Kidney (tissue), 14 donors: Measurements from ENCODE around the gene TMEM164. TPM values are rescaled to one million over a fixed set of nuclear protein-coding genes. Genes with fewer than 3 reads are reported as not detected.
A peak's percentile ranks its signal among the peaks of the same experiment; 100 is the strongest.

Experiments
- DNase-seq, 5 donors: peaks; one replicate each; pipeline ENCODE4 v3.0.0-alpha.2; 2013 to 2020
- FAIRE-seq: peaks from 2 replicates; lab custom pipeline; 2012; peaks lifted over from hg19 to GRCh38; lab: Jason Lieb, UNC
- H3K27ac ChIP-seq, 2 donors: one replicate each; pipeline ENCODE4 v1.7.0; 2013; ENCODE audit warnings: low read depth in 2 of 2, low read length in 2 of 2, inconsistent platforms in 1 of 2
- H3K27me3 ChIP-seq: one replicate; pipeline ENCODE4 v1.7.1; 2013; ENCODE audit warnings: low read length, inconsistent platforms; ENCODE audit not compliant: control insufficient read depth, insufficient read depth
- H3K36me3 ChIP-seq, 3 donors: one replicate each; pipeline versions ENCODE4 v1.7.0 to v1.7.1; 2013; ENCODE audit warnings: low read length in 3 of 3, control low read depth in 1 of 3, inconsistent platforms in 1 of 3; ENCODE audit not compliant: insufficient read depth in 3 of 3, control insufficient read depth in 2 of 3
- H3K4me1 ChIP-seq, 3 donors: one replicate each; pipeline versions ENCODE4 v1.7.0 to v1.7.1; 2013; ENCODE audit warnings: low read length in 3 of 3, inconsistent platforms in 1 of 3, low read depth in 1 of 3; ENCODE audit not compliant: control insufficient read depth in 2 of 3, insufficient read depth in 2 of 3
- H3K4me3 ChIP-seq, 3 donors: one replicate each; pipeline versions ENCODE4 v1.7.0 to v1.8.1; 2013; ENCODE audit warnings: low read length in 3 of 3, control low read depth in 1 of 3, inconsistent platforms in 1 of 3
- H3K9ac ChIP-seq, 3 donors: one replicate each; pipeline versions ENCODE4 v1.7.0 to v1.7.1; 2013; ENCODE audit warnings: low read length in 3 of 3, control low read depth in 1 of 3, inconsistent platforms in 1 of 3
- H3K9me3 ChIP-seq, 3 donors: one replicate each; pipeline versions ENCODE4 v1.7.0 to v1.7.1; 2013; ENCODE audit warnings: low read length in 3 of 3, control low read depth in 1 of 3, inconsistent platforms in 1 of 3; ENCODE audit not compliant: control insufficient read depth in 2 of 3, insufficient read depth in 1 of 3
- intact Hi-C: fragments of 100-400 bp; cut with DNase I; formaldehyde crosslinking; loops from one replicate; pipeline ENCODE4 v1.11.1; 2022
- polyA plus RNA-seq: library from polyadenylated mRNA; stranded (reverse); fragments of 350-450 nt; fragmentation: Illumina TruSeq; extraction: RNeasy Lipid Tissue Mini Kit (QIAGEN cat#74804); gene quantifications from one replicate; pipeline ENCODE4 v1.2.3, GENCODE V29; 2014; ENCODE audit warnings: low read depth, low replicate concordance; ENCODE audit not compliant: insufficient read depth
- total RNA-seq: library from RNA; stranded (reverse); fragmentation: NEBNext Ultra II Directional; extraction: Animal tissue kit (Norgen Biotek cat#: 25700); gene quantifications from one replicate; pipeline ENCODE4 v1.2.1, GENCODE V29; 2021
- TF ChIP-seq, protein P1 (sequence below): IDR thresholded peaks from 3 replicates; pipeline ENCODE4 v1.5.1; 2012; ENCODE audit warnings: mild to moderate bottlenecking, moderate library complexity, borderline replicate concordance; ENCODE audit not compliant: insufficient read depth; ENCODE audit errors: extremely low read depth
- donor health status: control.
- donor health status: control.
- donor health status: control.
- donor health status: control.
- donor health status: control.
- donor health status: DM: yes; HTN: yes; CAD: no.
- donor health status: Normal renal cell carcinoma (clear cell type).

Gene TMEM164
- total and polyA plus RNA-seq, 2 donors from 2014 or later, result 16.9 to 36.0 TPM

- DNase-seq, result no peak
- Histone ChIP-seq H3K27me3 (no peaks in the 10 kb centered on the region), H3K36me3 (no peaks in the 10 kb centered on the region), H3K9ac (no peak overlapping the region), H3K27ac (no peak overlapping the region), H3K4me3 (no peak overlapping the region), H3K9me3 (no peaks in the 10 kb centered on the region), H3K4me1 (no peaks in the 10 kb centered on the region)
- intact Hi-C loops, result no loop called here
- no peak for FAIRE-seq
- TF ChIP-seq, protein P1, sequence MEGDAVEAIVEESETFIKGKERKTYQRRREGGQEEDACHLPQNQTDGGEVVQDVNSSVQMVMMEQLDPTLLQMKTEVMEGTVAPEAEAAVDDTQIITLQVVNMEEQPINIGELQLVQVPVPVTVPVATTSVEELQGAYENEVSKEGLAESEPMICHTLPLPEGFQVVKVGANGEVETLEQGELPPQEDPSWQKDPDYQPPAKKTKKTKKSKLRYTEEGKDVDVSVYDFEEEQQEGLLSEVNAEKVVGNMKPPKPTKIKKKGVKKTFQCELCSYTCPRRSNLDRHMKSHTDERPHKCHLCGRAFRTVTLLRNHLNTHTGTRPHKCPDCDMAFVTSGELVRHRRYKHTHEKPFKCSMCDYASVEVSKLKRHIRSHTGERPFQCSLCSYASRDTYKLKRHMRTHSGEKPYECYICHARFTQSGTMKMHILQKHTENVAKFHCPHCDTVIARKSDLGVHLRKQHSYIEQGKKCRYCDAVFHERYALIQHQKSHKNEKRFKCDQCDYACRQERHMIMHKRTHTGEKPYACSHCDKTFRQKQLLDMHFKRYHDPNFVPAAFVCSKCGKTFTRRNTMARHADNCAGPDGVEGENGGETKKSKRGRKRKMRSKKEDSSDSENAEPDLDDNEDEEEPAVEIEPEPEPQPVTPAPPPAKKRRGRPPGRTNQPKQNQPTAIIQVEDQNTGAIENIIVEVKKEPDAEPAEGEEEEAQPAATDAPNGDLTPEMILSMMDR, result no peak
Observed at GRCh38 chrX:110066488-110067225, 63.7 kb downstream of the TMEM164 start.

- Histone ChIP-seq H3K9ac (no peak overlapping the region), H3K27ac (no peak overlapping the region)
- DNase-seq, result no peak
Observed at GRCh38 chrX:110070970-110071369, 68.1 kb downstream of the TMEM164 start.

DNA sequence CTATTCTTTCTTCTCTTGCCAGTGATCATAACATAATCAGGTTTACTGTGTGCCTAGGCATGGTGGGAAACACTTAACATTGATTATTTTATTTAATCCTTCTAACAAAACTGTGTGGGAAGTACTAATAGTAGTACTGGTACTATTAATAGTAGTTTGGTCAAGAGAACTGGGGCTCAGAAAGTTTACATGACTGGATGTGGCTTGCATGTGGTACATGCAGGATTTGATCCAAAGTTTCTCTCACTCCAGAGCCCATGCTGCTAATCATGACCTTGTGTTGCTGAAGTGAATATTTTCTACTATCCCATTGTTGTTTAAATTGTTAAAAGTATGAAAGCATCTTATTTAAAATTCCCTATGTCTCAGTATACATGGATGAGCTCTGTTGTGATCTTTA lies 78.4 kb downstream of the TMEM164 start:
- no peak overlapping the region for H3K27ac ChIP-seq
- H3K27me3 ChIP-seq, result no peaks in the 10 kb centered on the region
- H3K4me3 ChIP-seq, result no peak overlapping the region
- no peaks in the 10 kb centered on the region for H3K36me3 ChIP-seq
- DNase-seq (no peak), FAIRE-seq (no peak)
- H3K4me1 ChIP-seq, result no peaks in the 10 kb centered on the region
- TF ChIP-seq, protein P1, result no peak
- intact Hi-C loops, result no loop called here
- no peak overlapping the region for H3K9ac ChIP-seq
- H3K9me3 ChIP-seq, result no peaks in the 10 kb centered on the region

More at GRCh38 chrX:110070970-110071369, 68.1 kb downstream of the TMEM164 start:
- Histone ChIP-seq H3K36me3 (no peaks in the 10 kb centered on the region), H3K27me3 (no peaks in the 10 kb centered on the region), H3K9me3 (no peaks in the 10 kb centered on the region), H3K4me3 (no peak overlapping the region), H3K4me1 (no peaks in the 10 kb centered on the region)
- intact Hi-C loops, result no loop called here
- TF ChIP-seq, protein P1, result no peak
- FAIRE-seq, result peak; percentile 92
